Kidney epithelial cell (primary cell): Measurements from ENCODE around the gene STARD8. TPM values are rescaled to one million over a fixed set of nuclear protein-coding genes. Genes with fewer than 3 reads are reported as not detected.
"Not testable (repeated sequence)": the region's sequence is repeated elsewhere in the genome, so short reads cannot be mapped to it uniquely, and the experiment has no call there.

Experiments
- DNase-seq: peaks from one replicate; pipeline ENCODE4 v3.0.0-alpha.2; 2010; ENCODE audit warnings: low read depth
- H3K27me3 ChIP-seq: 2 replicates; pipeline ENCODE4 v1.6.0; 2011; ENCODE audit warnings: low read length; ENCODE audit not compliant: control insufficient read depth, insufficient read depth
- H3K36me3 ChIP-seq: 2 replicates; pipeline ENCODE4 v1.5.1; 2011; ENCODE audit warnings: low read length; ENCODE audit not compliant: control insufficient read depth, insufficient read depth
- H3K4me3 ChIP-seq: 2 replicates; pipeline ENCODE4 v1.5.1; 2011; ENCODE audit warnings: low read depth, mild to moderate bottlenecking, control low read depth, low read length
- total RNA-seq: library from RNA; depleted of rRNA; stranded (reverse); fragments of >200 nt; gene quantifications from 2 replicates; pipeline ENCODE4 v1.2.3, GENCODE V29; 2015
- TF ChIP-seq, protein P1 (sequence below): IDR thresholded peaks from 2 replicates; pipeline ENCODE4 v1.5.1; 2011; ENCODE audit warnings: mild to moderate bottlenecking, moderate library complexity, low read length, control low read depth, inconsistent platforms; ENCODE audit not compliant: insufficient read depth, poor library complexity, severe bottlenecking

The STARD8 gene, protein sequence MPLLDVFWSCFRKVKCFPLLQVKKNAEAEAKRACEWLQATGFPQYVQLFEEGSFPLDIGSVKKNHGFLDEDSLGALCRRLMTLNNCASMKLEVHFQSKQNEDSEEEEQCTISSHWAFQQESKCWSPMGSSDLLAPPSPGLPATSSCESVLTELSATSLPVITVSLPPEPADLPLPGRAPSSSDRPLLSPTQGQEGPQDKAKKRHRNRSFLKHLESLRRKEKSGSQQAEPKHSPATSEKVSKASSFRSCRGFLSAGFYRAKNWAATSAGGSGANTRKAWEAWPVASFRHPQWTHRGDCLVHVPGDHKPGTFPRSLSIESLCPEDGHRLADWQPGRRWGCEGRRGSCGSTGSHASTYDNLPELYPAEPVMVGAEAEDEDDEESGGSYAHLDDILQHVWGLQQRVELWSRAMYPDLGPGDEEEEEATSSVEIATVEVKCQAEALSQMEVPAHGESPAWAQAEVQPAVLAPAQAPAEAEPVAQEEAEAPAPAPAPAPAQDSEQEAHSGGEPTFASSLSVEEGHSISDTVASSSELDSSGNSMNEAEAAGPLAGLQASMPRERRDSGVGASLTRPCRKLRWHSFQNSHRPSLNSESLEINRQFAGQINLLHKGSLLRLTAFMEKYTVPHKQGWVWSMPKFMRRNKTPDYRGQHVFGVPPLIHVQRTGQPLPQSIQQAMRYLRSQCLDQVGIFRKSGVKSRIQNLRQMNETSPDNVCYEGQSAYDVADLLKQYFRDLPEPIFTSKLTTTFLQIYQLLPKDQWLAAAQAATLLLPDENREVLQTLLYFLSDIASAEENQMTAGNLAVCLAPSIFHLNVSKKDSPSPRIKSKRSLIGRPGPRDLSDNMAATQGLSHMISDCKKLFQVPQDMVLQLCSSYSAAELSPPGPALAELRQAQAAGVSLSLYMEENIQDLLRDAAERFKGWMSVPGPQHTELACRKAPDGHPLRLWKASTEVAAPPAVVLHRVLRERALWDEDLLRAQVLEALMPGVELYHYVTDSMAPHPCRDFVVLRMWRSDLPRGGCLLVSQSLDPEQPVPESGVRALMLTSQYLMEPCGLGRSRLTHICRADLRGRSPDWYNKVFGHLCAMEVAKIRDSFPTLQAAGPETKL
- total RNA-seq = 1.8 and 2.7 TPM in 2 replicates

DNA sequence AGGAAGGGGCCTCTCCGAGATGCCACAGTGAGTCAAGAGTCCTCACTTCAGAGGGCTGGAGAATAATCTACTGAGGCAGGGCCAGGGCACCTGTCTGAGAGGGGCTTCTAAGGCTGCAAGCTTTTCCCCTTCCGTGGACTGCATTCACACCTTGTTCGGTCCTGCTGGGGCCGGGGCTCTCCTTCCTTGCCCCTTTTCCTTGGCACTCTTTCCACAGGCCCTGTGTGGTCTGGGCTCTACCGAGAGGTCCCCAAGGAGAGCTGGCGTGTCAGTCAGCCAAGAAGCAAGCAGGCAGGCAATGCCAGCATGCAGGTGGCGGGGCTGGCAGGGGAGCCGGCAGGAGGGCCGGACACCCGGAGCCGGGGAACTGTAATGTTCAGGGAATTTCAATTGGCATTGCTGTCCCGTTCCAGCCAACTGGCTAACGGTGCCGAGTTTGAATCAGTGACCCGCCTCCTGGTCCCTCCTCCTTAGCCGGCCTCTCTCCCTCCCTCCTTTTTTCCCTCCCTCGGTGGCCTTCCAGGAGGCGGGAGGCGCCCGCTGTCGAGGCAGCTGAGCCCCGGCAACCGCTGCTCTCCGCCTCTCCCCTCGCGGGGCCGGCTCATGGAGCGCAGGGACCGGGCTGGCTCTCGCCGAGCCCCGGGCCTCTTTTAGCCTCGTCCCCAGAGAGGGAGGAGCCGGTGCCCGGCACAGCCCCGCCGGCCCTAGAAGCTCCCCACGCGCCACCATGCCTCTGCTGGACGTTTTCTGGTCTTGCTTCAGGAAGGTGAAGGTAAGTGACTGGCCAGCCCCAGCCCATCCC, at the start of gene STARD8:
STARD8 (plus strand) TSS at position 511 of the 802 bp plus-strand sequence; CDS start at position 728, 217 bp downstream.
- Histone ChIP-seq H3K4me3 (peak within 1 kb of the TSS; percentile 25), H3K27me3 (no peaks in the 10 kb centered on the region), H3K36me3 (no peaks in the 10 kb centered on the region)
- TF ChIP-seq, protein P1, sequence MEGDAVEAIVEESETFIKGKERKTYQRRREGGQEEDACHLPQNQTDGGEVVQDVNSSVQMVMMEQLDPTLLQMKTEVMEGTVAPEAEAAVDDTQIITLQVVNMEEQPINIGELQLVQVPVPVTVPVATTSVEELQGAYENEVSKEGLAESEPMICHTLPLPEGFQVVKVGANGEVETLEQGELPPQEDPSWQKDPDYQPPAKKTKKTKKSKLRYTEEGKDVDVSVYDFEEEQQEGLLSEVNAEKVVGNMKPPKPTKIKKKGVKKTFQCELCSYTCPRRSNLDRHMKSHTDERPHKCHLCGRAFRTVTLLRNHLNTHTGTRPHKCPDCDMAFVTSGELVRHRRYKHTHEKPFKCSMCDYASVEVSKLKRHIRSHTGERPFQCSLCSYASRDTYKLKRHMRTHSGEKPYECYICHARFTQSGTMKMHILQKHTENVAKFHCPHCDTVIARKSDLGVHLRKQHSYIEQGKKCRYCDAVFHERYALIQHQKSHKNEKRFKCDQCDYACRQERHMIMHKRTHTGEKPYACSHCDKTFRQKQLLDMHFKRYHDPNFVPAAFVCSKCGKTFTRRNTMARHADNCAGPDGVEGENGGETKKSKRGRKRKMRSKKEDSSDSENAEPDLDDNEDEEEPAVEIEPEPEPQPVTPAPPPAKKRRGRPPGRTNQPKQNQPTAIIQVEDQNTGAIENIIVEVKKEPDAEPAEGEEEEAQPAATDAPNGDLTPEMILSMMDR = peak; percentile 20
- peak; percentile 18 for DNase-seq

DNA sequence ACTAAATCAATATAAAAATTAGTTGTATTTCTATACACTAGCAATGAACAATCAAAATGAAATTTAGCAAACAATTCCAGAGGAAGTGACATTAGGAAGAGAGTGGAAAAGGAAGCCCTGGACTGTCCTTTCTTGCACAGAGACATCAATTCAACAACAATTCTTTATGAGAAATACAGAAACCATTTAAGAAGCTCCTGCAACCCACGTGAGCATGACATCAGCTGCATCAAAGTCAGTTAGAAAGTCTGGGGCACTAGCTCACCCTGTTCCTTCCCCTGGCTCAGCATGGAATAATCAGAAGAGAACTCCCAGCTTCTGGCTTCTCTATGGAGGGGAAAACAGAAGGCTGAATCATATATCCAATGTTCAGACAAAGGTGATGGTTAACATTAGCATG, 48.6 kb upstream of the STARD8 start:
- TF ChIP-seq, protein P1 = no peak
- H3K36me3 ChIP-seq = no peaks in the 10 kb centered on the region
- H3K4me3 ChIP-seq = no peak overlapping the region
- no peaks in the 10 kb centered on the region for H3K27me3 ChIP-seq
- no peak for DNase-seq

- TF ChIP-seq, protein P1 = peak; percentile 57
- DNase-seq = no peak
- H3K36me3 ChIP-seq = no peaks in the 10 kb centered on the region
- no peak overlapping the region for H3K4me3 ChIP-seq
- H3K27me3 ChIP-seq = no peaks in the 10 kb centered on the region
Measured at GRCh38 chrX:68599256-68600152, 48.0 kb upstream of the STARD8 start.

DNA sequence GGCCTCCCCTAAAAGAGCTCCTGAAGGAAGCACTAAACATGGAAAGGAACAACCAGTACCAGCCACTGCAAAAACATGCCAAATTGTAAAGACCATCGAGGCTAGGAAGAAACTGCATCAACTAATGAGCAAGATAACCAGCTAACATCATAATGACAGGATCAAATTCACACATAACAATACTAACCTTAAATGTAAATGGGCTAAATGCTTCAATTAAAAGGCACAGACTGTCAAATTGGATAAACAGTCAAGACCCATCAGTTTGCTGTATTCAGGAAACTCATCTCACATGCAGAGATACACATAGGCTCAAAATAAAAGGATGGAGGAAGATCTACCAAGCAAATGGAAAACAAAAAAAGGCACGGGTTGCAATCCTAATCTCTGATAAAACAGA, 43.2 kb upstream of the STARD8 start:
- H3K27me3 ChIP-seq, H3K36me3 ChIP-seq, H3K4me3 ChIP-seq, DNase-seq: not testable (repeated sequence)

GRCh38 chrX:68614733-68615132, 32.7 kb upstream of the STARD8 start:
- not testable (repeated sequence) for DNase-seq, H3K36me3 ChIP-seq, H3K4me3 ChIP-seq, H3K27me3 ChIP-seq

DNA sequence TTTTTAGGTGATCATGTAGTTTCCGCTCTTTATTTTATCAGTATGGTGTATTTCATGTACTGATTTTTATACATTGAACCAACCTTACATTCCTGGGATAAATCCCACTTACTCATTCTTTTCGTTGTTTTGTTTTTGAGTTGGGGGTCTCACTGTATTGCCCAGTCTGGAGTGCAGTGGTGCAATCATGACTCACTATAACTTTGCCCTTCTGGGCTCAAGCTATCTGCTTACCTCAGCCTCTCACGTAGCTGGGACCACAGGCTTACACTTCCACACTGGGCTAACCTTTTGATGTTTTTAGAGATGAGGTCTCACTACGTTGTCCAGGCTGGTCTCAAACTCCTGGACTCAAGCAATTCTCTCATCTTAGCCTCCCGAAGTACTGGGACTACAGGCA, 19.5 kb upstream of the STARD8 start:
- TF ChIP-seq, protein P1 = no peak
- no peak overlapping the region for H3K4me3 ChIP-seq
- DNase-seq = no peak

GRCh38 chrX:68629936-68630335, 17.5 kb upstream of the STARD8 start:
- H3K36me3 ChIP-seq, H3K4me3 ChIP-seq, DNase-seq, H3K27me3 ChIP-seq: not testable (repeated sequence)

More for the DNA sequence above, 19.5 kb upstream of the STARD8 start:
- Histone ChIP-seq H3K36me3 (no peaks in the 10 kb centered on the region), H3K27me3 (no peaks in the 10 kb centered on the region)
